NT2/D1 (cell line): ENCODE data around the gene RPUSD1.

Source experiments
- SUZ12 ChIP-seq: IDR thresholded peaks from 2 replicates; pipeline ENCODE4 v1.6.1; 2011; ENCODE audit not compliant: insufficient read length, insufficient read depth; ENCODE audit errors: extremely low read depth
- YY1 ChIP-seq: IDR thresholded peaks from 2 replicates; pipeline ENCODE4 v1.6.1; 2011; ENCODE audit not compliant: insufficient read length, insufficient read depth
- ZNF274 ChIP-seq: IDR thresholded peaks from 2 replicates; pipeline ENCODE4 v1.6.1; 2011; ENCODE audit warnings: mild to moderate bottlenecking, low read depth, low read length

DNA sequence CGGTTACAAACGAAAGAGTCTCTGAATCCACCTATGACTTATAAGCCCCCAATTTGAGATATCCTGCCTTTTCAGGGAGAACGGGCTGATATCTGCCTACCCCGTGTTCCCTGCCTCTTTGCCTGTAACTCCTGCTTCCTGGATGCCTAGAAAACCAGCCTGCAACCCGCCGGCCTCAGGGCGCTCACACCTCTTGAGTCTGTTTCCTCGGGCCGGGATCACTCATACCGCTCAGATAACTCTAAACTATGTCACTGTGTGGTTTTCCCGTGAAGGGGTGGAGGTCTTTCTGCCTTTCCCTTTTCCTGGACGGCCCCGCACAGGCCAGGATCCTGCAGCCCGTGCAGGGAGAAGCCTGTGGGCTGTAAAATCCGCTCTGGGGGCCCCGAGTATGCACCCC is 10.4 kb downstream of the RPUSD1 start:
- TF ChIP-seq ZNF274 (no peak), SUZ12 (no peak), YY1 (no peak)
